COLO668 (cell line): ENCODE results near the gene CXCL16.

Source experiments
- DNase-seq: peaks from one replicate; lab custom pipeline; 2025; ENCODE audit not compliant: unreplicated experiment; lab: John Stamatoyannopoulos, UW

CXCL16 gene

GRCh38 chr17:4753392-4753791 lies 13.7 kb upstream of the CXCL16 start:
- no peak for DNase-seq

- DNase-seq, result no peak
Measured at GRCh38 chr17:4751932-4752331, 12.2 kb upstream of the CXCL16 start.

- no peak for DNase-seq
Measured at GRCh38 chr17:4750606-4751005, 10.9 kb upstream of the CXCL16 start.

GRCh38 chr17:4748686-4749085 lies 9.0 kb upstream of the CXCL16 start:
- DNase-seq, result no peak

- no peak for DNase-seq
Measured at GRCh38 chr17:4747847-4748246, 8.1 kb upstream of the CXCL16 start.

GRCh38 chr17:4744999-4745969 lies 5.6 kb upstream of the CXCL16 start:
- no peak for DNase-seq

GRCh38 chr17:4743898-4744297 lies 4.2 kb upstream of the CXCL16 start:
- DNase-seq, result no peak

GRCh38 chr17:4743216-4743615 lies 3.5 kb upstream of the CXCL16 start:
- no peak for DNase-seq

GRCh38 chr17:4742629-4743028 lies 2.9 kb upstream of the CXCL16 start:
- no peak for DNase-seq

GRCh38 chr17:4742133-4742532 lies 2.4 kb upstream of the CXCL16 start:
- DNase-seq, result no peak

- DNase-seq, result no peak
Measured at GRCh38 chr17:4741544-4741943, 1.8 kb upstream of the CXCL16 start.

GRCh38 chr17:4740584-4740983 lies 856 bp upstream of the CXCL16 start:
- DNase-seq, result no peak

- no peak for DNase-seq
Measured at GRCh38 chr17:4740025-4740351, 260 bp upstream of the CXCL16 start.

- DNase-seq, result no peak
Measured at GRCh38 chr17:4738136-4739121, 1.3 kb downstream of the CXCL16 start.

GRCh38 chr17:4735876-4736651 lies 3.7 kb downstream of the CXCL16 start:
- no peak for DNase-seq

- no peak for DNase-seq
Measured at GRCh38 chr17:4734857-4735475, 4.8 kb downstream of the CXCL16 start.

GRCh38 chr17:4733073-4733531 lies 6.6 kb downstream of the CXCL16 start:
- no peak for DNase-seq

GRCh38 chr17:4728124-4728523 lies 11.6 kb downstream of the CXCL16 start:
- DNase-seq, result no peak

- DNase-seq, result no peak
Measured at GRCh38 chr17:4725646-4726310, 13.9 kb downstream of the CXCL16 start.

- no peak for DNase-seq
Measured at GRCh38 chr17:4724650-4725049, 15.1 kb downstream of the CXCL16 start.
